GM19238 (cell line): ENCODE results near the gene PREP.
"Not testable (repeated sequence)": the region's sequence is repeated elsewhere in the genome, so short reads cannot be mapped to it uniquely, and the experiment has no call there.

Experiments
- DNase-seq: peaks from one replicate; pipeline ENCODE4 v3.0.0; 2011; ENCODE audit warnings: low spot score; ENCODE audit not compliant: insufficient read length

PREP gene

DNA sequence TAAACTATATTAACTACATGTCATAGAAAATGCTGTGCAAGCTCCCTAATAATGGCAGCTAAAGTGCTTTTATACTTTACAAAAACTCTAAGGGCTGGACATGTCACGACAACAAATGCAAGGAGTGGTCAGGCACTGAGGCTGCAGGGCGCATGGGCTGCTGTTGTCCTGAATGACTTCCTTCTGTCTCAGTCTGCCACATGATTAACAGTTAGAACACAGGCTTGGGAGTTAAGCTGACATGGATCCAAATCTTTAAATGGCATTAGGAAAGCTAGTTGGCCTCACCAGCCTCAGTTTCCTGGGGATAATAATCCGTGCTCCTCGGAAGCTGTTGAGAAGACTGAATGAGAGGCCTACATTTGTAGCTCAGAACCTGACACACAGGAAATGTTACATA is 57.4 kb downstream of the PREP start:
- no peak for DNase-seq

DNA sequence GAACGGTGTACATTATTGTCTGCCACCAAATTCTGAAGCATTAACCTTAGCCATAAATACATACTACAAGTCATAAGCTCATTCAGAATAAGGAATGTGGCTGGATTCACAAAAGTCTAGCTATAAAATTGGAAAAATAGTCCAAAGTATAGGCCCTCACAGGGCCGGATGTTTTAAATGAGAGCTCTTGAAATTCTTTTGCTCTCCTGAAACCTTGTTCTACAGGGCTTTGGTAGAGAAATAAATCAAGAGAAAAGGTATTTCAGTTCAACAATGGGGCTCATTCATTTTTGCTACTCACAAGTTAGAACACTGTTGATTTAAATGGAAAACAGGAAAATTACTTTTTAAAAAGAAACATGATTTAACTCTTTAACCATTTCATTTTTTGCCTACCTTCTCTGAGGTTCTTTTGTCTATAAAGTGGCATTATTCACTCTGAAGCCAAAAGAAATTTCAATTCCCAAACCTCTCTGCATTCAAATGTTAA is 58.0 kb downstream of the PREP start:
- no peak for DNase-seq

GRCh38 chr6:105338350-105338983 is 64.4 kb downstream of the PREP start:
- not testable (repeated sequence) for DNase-seq

DNA sequence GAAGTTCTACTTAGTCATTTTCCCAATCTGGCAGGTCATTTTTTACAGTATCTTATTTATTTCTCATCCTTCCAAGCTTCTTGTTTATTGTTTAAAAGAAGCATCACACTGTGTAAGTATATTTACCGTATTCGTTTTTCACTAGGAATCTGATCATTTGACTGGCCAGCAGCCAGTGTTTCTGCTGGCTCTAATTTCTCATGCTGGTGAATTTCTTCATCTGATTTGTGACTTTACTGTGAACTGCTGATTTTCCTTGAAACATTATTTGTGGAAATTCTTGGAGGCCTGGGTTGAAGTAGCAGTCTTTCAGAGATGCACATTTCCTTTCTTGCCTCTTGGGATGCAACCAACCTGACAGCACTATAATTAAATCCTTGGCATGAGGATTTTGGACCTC is 65.9 kb downstream of the PREP start:
- DNase-seq, result no peak

GRCh38 chr6:105332576-105332975 is 70.3 kb downstream of the PREP start:
- no peak for DNase-seq

DNA sequence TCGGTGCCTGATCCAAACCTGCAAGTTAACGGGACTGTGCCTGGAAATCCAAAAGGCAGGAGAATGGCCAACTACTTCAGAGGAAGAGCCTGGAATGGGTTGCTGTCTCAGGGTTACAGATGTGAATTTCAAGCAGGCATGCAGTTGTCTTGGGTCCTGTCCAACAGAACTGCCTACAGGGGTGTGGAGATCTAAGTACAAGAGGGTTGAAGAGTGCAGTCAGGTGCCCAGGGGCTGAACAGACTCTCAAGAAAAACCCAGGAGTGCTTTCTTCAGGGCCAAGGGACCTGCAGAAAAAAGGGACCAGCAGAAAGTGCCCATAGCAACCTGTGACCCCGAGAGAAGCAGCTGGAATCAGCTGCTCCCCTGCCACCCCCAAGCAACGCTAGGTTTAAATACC is 71.0 kb downstream of the PREP start:
- DNase-seq, result no peak

GRCh38 chr6:105330913-105331312 is 72.0 kb downstream of the PREP start:
- no peak for DNase-seq

GRCh38 chr6:105330364-105330763 is 72.5 kb downstream of the PREP start:
- DNase-seq, result no peak

DNA sequence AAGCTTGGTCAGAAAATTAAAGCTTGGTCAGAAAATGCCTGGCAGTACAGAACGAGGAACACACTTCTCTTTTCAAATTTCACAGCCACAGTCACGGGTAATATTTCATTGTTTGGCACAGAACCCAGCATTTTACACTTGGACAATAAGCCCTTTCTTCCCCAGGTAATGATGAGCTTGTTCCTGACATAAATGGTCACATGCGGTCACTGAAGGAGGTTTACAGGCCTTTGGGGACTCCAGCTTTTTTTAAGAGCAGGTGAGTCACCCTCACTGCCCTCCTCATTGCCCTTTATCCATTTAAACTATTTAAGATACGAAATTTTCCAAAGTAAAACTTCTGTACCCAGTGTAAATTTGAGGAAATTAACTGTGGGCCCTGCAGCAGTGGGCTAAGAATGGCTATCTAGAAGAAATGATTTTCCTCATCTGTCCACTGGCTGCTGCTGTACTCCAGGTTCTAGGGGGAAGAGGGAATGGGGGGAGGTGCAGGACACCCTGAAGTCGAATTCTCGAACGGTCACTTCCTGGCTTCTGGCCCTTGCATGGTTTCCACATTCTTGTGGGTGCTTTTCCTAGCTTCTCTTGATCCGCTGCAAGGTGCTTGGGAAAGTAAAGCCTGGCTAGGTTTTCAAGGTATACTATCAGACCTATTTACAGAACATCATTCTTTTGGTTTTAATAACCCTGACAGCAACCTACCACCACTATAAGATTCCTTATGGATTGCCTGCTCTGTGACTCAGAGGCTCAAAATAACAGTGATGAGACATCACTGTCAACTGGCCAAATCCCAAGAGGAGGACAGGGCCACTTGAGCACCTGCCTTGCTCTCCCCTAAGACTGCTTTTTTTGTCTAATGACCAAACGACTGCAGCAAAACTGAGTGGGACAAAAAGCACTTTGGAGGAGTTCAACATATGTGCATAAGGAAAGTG is 75.8 kb downstream of the PREP start:
- no peak for DNase-seq

DNA sequence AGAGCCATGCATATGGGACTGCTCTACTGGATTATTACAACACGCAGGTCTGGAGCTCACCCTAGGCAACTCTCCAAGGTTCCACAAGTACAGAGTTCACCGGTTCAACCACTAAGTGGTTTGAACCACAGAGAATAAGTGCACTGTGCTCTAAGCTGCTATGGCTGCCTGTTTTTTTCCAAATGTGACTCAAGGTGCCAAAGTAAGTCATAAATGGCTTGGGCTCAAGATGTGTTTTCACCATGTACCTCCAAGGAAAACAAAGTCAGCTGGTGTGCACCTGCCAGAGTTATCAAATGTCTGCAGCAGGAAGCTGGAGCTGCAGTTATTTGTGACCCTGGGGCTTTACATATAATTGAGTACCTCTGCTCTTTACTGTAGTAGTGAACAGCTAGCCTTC is 76.7 kb downstream of the PREP start:
- DNase-seq, result no peak

GRCh38 chr6:105324386-105324950 is 78.4 kb downstream of the PREP start:
- no peak for DNase-seq

- DNase-seq, result no peak
These were observed 80.2 kb downstream of the PREP start for GRCh38 chr6:105322499-105323225.

DNA sequence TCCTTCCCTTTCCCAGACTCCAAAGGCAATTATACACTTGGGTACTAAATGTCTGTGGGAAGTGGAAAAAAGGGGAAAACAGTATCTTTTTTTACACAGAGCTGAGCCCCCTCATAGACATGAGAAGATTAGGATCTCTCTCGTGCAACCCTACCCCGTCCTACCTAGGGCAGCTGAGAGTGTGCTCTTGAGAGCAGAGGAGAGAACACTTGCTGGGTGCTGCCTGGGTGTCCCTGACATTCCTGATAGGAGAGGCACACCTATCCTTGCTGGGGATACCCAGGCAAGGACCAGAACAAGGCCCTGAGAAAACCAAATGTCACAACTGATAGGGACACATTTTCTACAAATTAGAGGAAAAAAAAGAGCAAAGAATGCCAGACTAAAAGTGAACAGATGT is 81.2 kb downstream of the PREP start:
- DNase-seq, result no peak

- DNase-seq, result no peak
These were observed 81.7 kb downstream of the PREP start for GRCh38 chr6:105321207-105321606.

- DNase-seq, result no peak
These were observed 82.1 kb downstream of the PREP start for GRCh38 chr6:105320765-105321164.

GRCh38 chr6:105320271-105320670 is 82.6 kb downstream of the PREP start:
- no peak for DNase-seq

DNA sequence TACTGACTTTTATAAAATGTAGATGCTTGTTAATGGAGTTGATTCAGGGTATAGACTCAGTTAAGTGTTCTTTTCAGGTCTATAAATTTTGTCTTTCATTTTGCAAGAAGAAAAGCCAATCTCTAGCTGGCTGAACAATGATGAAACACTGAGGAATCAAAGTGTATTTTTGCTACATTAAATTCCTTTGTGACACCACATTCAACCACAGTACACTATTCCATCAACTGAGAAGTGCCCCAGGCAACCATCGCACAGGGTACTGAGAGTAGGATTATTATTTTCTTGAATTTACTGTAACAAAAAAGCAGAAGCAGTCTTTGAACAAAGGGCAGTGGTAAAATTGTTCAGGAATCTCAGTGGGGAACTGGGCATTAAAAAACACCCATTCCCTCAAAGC is 83.6 kb downstream of the PREP start:
- no peak for DNase-seq

DNA sequence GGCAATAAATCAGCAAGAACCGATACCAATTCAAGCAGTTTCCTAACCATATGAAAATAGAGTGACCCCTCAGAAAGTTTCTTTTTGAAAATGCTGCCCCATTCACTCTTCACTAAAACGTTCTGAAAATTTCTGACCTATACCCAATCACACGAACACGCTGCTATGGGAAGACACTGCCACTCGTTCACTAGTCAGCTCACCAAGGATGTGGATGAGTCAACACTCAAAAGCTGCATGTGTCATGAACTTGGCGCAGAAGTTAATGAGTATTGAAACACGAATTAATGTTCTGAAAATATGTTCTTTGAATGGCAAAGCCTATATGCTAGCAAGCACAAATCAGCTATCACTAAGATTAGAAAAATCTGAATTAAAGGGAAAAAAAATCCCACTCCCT is 84.2 kb downstream of the PREP start:
- no peak for DNase-seq

DNA sequence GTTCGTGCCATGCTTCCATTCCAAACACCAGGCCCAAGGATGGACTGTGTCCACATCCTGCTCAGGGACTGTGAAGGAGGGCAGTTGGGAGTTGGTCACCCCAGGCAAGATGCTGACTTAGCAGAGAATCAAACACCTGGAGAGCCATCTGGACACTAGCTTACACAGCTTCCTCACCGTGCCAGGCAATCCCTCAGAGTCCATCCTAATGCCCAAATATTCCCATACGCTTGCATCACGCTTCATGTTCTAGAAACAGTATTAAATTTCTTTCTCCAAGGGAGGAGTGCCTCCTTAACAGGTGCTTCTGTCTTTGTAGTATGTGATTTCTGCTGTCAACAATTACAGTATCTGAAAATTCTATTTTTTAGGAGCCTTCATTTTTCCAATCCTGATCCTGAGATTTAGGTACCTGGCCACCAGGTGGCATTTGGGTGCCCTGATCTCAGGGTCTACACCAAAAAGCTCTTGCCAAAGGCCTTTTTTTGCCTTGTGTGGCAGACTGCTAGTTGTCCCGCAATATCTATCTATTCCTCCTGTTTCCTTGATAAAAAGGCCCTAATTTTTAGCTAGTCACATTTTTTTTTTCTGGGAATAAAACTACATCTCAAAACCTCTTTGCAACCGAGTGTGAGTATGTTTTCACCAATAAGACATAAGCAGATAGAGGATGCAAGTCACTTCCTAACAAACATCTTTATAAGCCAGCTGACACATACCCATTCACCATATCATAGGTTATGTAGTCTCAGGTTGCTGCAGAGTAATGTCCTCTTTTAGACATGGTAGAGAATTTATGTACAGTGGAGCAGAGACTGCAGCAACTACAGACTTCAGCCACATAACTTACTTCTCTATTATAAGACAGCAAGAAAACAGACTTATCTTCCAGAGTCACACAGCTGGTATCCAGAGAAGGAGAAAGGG is 85.0 kb downstream of the PREP start:
- no peak for DNase-seq

DNA sequence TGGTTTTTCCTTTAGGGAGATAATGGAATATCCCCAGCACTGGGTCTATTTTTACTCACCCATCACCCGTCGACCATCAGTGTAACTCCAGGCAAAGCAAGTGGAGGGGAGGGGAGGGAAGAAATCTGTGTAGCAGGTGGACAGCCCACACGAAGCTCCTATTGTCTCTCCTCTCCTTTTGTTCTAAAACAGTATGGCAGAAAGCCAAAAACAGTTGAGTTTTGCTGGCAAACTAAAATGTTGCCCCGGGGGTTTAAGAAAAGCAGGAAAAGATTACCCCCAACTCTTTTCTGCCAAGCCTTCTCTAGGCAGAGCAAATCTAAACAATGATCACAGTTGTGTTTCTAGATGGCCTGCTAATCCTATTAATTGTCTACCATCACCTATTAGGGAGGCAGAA is 89.7 kb downstream of the PREP start:
- no peak for DNase-seq

DNA sequence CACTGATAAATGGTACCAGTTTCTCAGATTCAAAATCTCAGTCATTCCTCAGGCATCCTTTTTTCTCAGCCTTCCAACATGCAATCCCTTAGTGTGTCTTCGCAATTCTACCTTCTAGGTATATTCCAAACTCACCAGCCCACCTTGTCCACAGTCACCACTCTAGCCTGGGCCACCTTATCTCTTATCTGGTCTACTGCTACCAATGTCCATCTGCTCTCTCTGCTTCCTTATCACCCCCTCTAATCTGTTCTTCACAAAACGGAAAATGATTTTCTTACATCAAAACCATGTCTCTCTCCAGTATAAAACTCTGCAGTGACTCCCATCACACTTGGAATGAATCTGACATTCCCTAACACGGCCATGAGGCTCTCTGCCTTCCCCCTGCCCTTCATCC is 91.9 kb downstream of the PREP start:
- DNase-seq, result no peak
